Upper lobe of left lung (tissue), 4 donors: ENCODE data around the gene SBNO1.
"Not testable (repeated sequence)": the region's sequence is repeated elsewhere in the genome, so short reads cannot be mapped to it uniquely, and the experiment has no call there.

ENCODE experiments used
- CTCF ChIP-seq, 6 experiments: fragments of 450-650 bp in 4 of 6; fragments of 200-600 bp in 2 of 6; sonication (generic) in 2 of 6; IDR thresholded peaks; one replicate each; pipeline ENCODE4 v1.5.1; 2016 to 2019; ENCODE audit warnings: antibody characterized with exemption in 6 of 6
- POLR2A ChIP-seq, 4 donors: fragments of 450-650 bp; IDR thresholded peaks; one replicate each; pipeline ENCODE4 v1.5.1; 2016 to 2017; ENCODE audit warnings: antibody characterized with exemption in 4 of 4, mild to moderate bottlenecking in 2 of 4
- POLR2AphosphoS5 ChIP-seq, 2 donors: sonication (generic); formaldehyde crosslinking; IDR thresholded peaks; one replicate each; pipeline ENCODE4 v1.5.1; 2017; ENCODE audit warnings: antibody characterized with exemption in 2 of 2

GRCh38 chr12:123368431-123368830, 3.8 kb upstream of the SBNO1 start:
- not testable (repeated sequence) for TF ChIP-seq POLR2A, CTCF, POLR2AphosphoS5 (IDR thresholded peaks at IDR 0.05)
